ENCODE data around the gene FAM107B.

Gene FAM107B

GRCh38 chr10:14822879-14823755 is 48.4 kb upstream of the FAM107B start:
- TF ChIP-seq ZNF792 (tag by site-specific recombination; IDR thresholded peaks at IDR 0.05) (no peak), ZNF423 (tag by site-specific recombination; IDR thresholded peaks at IDR 0.05) (no peak), ATF2 (tag by site-specific recombination; IDR thresholded peaks at IDR 0.05; ENCODE audit: low read depth) (no peak), ZNF670 (tag by site-specific recombination; IDR thresholded peaks at IDR 0.05; ENCODE audit: low read depth) (no peak), ZNF654 (tag by site-specific recombination; IDR thresholded peaks at IDR 0.05; ENCODE audit: low read depth) (peak; percentile 52)
- Histone ChIP-seq H3K9me3 (ENCODE audit: control insufficient read depth, insufficient read depth, low read depth, low read length) (no peaks in the 10 kb centered on the region), H3K4me1 (ENCODE audit: control insufficient read depth, insufficient read depth, low read length) (no peaks in the 10 kb centered on the region), H3K4me3 (ENCODE audit: low read depth, low read length) (no peak overlapping the region), H3K27ac (ENCODE audit: extremely low read depth, low read depth, low read length) (no peak overlapping the region), H3K36me3 (ENCODE audit: control insufficient read depth in 2 of 2, insufficient read depth in 1 of 2, low read length in 2 of 2) (no peaks in the 10 kb centered on the region)
- CTCF ChIA-PET, result interaction anchor here (0.6 to 2.7 kb wide), 21 partner anchors 9 to 703 kb away, joined by 3 to 26 read pairs (median 3); partner anchors contain the start of genes CDNF, HSPA14 and MSANTD7
- POLR2A ChIA-PET, result interaction anchor here (3.2 kb wide), 1 partner anchor 15 kb away, joined by 10 read pairs; the partner anchor contains the start of genes CDNF, HSPA14 and MSANTD7

- TF ChIP-seq ZNF658 (tag by site-specific recombination; IDR thresholded peaks at IDR 0.05) (no peak), ZNF37A (tag by site-specific recombination; IDR thresholded peaks at IDR 0.05) (no peak), SP2 (tag by site-specific recombination; IDR thresholded peaks at IDR 0.05) (no peak), ZNF843 (tag by site-specific recombination; IDR thresholded peaks at IDR 0.05) (no peak)
- POLR2A ChIA-PET, result interaction anchor here (0.7 to 3.2 kb wide), 2 partner anchors 15 to 16 kb away, joined by 4 to 10 read pairs; partner anchors contain the start of genes CDNF, HSPA14 and MSANTD7
- Histone ChIP-seq H3K4me3 (ENCODE audit: low read depth, low read length) (no peak overlapping the region), H3K9me3 (ENCODE audit: control insufficient read depth, insufficient read depth, low read depth, low read length) (no peaks in the 10 kb centered on the region), H3K36me3 (ENCODE audit: control insufficient read depth in 2 of 2, insufficient read depth in 1 of 2, low read length in 2 of 2) (no peaks in the 10 kb centered on the region), H3K27ac (ENCODE audit: extremely low read depth, low read depth, low read length) (no peak overlapping the region), H3K4me1 (ENCODE audit: control insufficient read depth, insufficient read depth, low read length) (no peaks in the 10 kb centered on the region)
- CTCF ChIA-PET, result interaction anchor here (0.6 to 2.7 kb wide), 10 partner anchors 19 to 324 kb away, joined by 3 to 26 read pairs (median 3); no protein-coding TSS in a partner anchor
These were observed 47.1 kb upstream of the FAM107B start for GRCh38 chr10:14821635-14822375.

- no peaks in the 10 kb centered on the region for H3K36me3 ChIP-seq (ENCODE audit: control insufficient read depth in 2 of 2, insufficient read depth in 1 of 2, low read length in 2 of 2)
- ChIA-PET CTCF (interaction anchor here (0.7 kb wide), 2 partner anchors 16 to 71 kb away, joined by 3 to 6 read pairs; no protein-coding TSS in a partner anchor), POLR2A (interaction anchor here (0.7 kb wide), 1 partner anchor 16 kb away, joined by 4 read pairs; no protein-coding TSS in a partner anchor)
- H3K4me1 ChIP-seq (ENCODE audit: control insufficient read depth, insufficient read depth, low read length), result no peaks in the 10 kb centered on the region
- no peak for TF ChIP-seq ZNF302 (tag by site-specific recombination; IDR thresholded peaks at IDR 0.05; ENCODE audit: low read depth)
- H3K4me3 ChIP-seq (ENCODE audit: low read depth, low read length), result no peak overlapping the region
- H3K27ac ChIP-seq (ENCODE audit: extremely low read depth, low read depth, low read length), result no peak overlapping the region
- no peaks in the 10 kb centered on the region for H3K9me3 ChIP-seq (ENCODE audit: control insufficient read depth, insufficient read depth, low read depth, low read length)
These were observed 46.1 kb upstream of the FAM107B start for GRCh38 chr10:14820775-14821154.

GRCh38 chr10:14820010-14820774 is 45.5 kb upstream of the FAM107B start:
- ChIA-PET POLR2A (no interaction called here), CTCF (interaction anchor here (0.7 kb wide), 3 partner anchors 16 to 118 kb away, joined by 3 to 6 read pairs (median 4); no protein-coding TSS in a partner anchor)
- TF ChIP-seq KLF16 (tag by site-specific recombination; IDR thresholded peaks at IDR 0.05) (no peak), AEBP2 (tag by site-specific recombination; IDR thresholded peaks at IDR 0.05; ENCODE audit: borderline replicate concordance) (no peak), ZNF280D (tag by site-specific recombination; IDR thresholded peaks at IDR 0.05) (no peak), ZNF580 (tag by site-specific recombination; IDR thresholded peaks at IDR 0.05) (no peak), ZNF529 (tag by site-specific recombination; IDR thresholded peaks at IDR 0.05; ENCODE audit: insufficient replicate concordance) (no peak), ZSCAN30 (tag by site-specific recombination; IDR thresholded peaks at IDR 0.05) (no peak), KLF1 (tag by site-specific recombination; IDR thresholded peaks at IDR 0.05) (0 out of 2 replicates have a peak, but pooled peaks have one; percentile 13)

More at GRCh38 chr10:14820010-14820774, 45.5 kb upstream of the FAM107B start:
- no peaks in the 10 kb centered on the region for H3K36me3 ChIP-seq (ENCODE audit: control insufficient read depth in 2 of 2, insufficient read depth in 1 of 2, low read length in 2 of 2)
- H3K9me3 ChIP-seq (ENCODE audit: control insufficient read depth, insufficient read depth, low read depth, low read length), result no peaks in the 10 kb centered on the region
- H3K27ac ChIP-seq (ENCODE audit: extremely low read depth, low read depth, low read length), result no peak overlapping the region
- no peaks in the 10 kb centered on the region for H3K4me1 ChIP-seq (ENCODE audit: control insufficient read depth, insufficient read depth, low read length)
- H3K4me3 ChIP-seq (ENCODE audit: low read depth, low read length), result no peak overlapping the region

Measured in HEK293 (cell line).